K562 (cell line): ENCODE data around the gene DARS2. TPM values are rescaled to one million over a fixed set of nuclear protein-coding genes. Genes with fewer than 3 reads are reported as not detected.

ENCODE experiments used
- KHSRP ChIP-seq: fragments of 450-650 bp; IDR thresholded peaks from 2 replicates; pipeline ENCODE4 v1.6.1; 2017
- MYNN ChIP-seq, 2 experiments: sonication (generic); formaldehyde crosslinking in 1 of 2; IDR thresholded peaks; 2 replicates each; pipeline versions ENCODE4 v1.5.0 to v1.6.1; 2016 to 2020; ENCODE audit warnings: antibody characterized with exemption in 1 of 2, missing genetic modification reagents in 1 of 2
- STAG1 ChIP-seq: sonication (generic); formaldehyde crosslinking; IDR thresholded peaks from 2 replicates; pipeline ENCODE4 v1.5.0; 2020; ENCODE audit warnings: missing genetic modification reagents, borderline replicate concordance
- TOE1 ChIP-seq, 2 experiments: fragments of 450-650 bp in 1 of 2; sonication (generic) in 1 of 2; formaldehyde crosslinking in 1 of 2; IDR thresholded peaks; 2 replicates each; pipeline versions ENCODE4 v1.7.1 to v1.8.0; 2016 to 2022; ENCODE audit warnings: borderline replicate concordance in 2 of 2, mild to moderate bottlenecking in 2 of 2, antibody characterized with exemption in 1 of 2, inconsistent platforms in 1 of 2, low read depth in 1 of 2, missing genetic modification reagents in 1 of 2, moderate library complexity in 1 of 2
- ZEB2 ChIP-seq: fragments of 450-650 bp; IDR thresholded peaks from 2 replicates; pipeline ENCODE4 v1.6.1; 2016
- polyA plus RNA-seq, 8 experiments: library from polyadenylated mRNA; depleted of rRNA in 4 of 8; stranded (reverse) in 5 of 8; unstranded in 3 of 8; fragments of >200 nt; fragmentation: Nextera tagmentation in 2 of 8; fragmentation: Illumina TruSeq in 1 of 8; extraction: Ambion mirVana in 2 of 8; extraction: Trizol in 1 of 8; gene quantifications; 2 replicates each; pipeline versions ENCODE4 v1.2.1 to v1.2.3, GENCODE V29; 2011 to 2014; ENCODE audit warnings: inconsistent platforms in 1 of 8, missing spikeins in 1 of 8
- total RNA-seq, 7 experiments: library from RNA; depleted of rRNA in 6 of 7; stranded (reverse); fragments of >200 nt in 6 of 7; fragmentation: Illumina TruSeq in 2 of 7; extraction: Trizol in 2 of 7; gene quantifications; 2 replicates each; pipeline versions ENCODE4 v1.2.1 to v1.2.3, GENCODE V29; 2011 to 2021; ENCODE audit warnings: low replicate concordance in 1 of 7
- TF ChIP-seq, protein P1 (sequence below): fragments of 200-800 bp; sonication (Bioruptor generic); IDR thresholded peaks from 2 replicates; pipeline ENCODE4 v1.6.1; 2016; ENCODE audit warnings: missing genetic modification characterization, missing compliant biosample characterization
- TF ChIP-seq, protein P2 (sequence below): fragments of 250-450 bp; sonication (Bioruptor Pico); IDR thresholded peaks from 2 replicates; pipeline ENCODE4 v1.5.0; 2021
- TF ChIP-seq, protein P3 (sequence below): fragments of 200-600 bp; sonication (generic); IDR thresholded peaks from one replicate; pipeline ENCODE4 v1.6.1; 2012; ENCODE audit warnings: mild to moderate bottlenecking, low read depth, low read length, inconsistent platforms

DARS2 gene
- total and polyA plus RNA-seq, 9 of the 15 experiments (the other 6 are each of a cell fraction or from before 2014, with no cell fraction given), result 36.4 to 96.7 (median 68.6) TPM

DNA sequence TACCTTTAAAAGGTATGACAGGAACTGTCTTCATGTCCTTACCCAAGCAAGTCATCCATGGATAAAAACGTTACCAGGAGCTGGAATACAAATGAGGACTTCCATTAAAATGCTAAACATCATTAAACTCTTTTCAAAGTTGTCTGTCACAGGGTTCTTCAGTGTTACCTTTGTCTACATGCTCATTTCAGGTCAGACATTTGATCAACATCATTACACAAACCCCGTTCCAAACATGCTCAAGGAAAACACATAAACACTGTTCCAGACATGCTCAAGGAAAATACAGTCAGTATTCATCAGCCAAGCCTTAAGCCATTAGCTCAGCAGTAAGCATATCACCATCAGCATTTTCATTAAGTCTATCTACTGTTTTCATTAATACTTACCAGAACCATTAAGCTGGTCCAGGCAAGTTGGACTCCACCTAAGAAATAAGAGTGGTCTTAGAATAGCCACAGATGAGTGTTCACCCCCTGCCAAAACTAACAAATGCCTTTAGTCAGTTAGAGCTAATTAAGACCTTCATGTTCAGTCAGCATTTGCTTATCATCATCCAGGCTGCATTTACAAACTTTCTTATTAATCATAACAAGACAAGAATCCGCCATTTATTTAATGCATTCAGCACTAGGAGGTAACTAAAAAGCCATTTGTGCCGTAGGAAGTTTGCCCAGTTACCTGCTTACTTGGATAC is 41.1 kb downstream of the DARS2 start (continued):
- TF ChIP-seq, protein P1, sequence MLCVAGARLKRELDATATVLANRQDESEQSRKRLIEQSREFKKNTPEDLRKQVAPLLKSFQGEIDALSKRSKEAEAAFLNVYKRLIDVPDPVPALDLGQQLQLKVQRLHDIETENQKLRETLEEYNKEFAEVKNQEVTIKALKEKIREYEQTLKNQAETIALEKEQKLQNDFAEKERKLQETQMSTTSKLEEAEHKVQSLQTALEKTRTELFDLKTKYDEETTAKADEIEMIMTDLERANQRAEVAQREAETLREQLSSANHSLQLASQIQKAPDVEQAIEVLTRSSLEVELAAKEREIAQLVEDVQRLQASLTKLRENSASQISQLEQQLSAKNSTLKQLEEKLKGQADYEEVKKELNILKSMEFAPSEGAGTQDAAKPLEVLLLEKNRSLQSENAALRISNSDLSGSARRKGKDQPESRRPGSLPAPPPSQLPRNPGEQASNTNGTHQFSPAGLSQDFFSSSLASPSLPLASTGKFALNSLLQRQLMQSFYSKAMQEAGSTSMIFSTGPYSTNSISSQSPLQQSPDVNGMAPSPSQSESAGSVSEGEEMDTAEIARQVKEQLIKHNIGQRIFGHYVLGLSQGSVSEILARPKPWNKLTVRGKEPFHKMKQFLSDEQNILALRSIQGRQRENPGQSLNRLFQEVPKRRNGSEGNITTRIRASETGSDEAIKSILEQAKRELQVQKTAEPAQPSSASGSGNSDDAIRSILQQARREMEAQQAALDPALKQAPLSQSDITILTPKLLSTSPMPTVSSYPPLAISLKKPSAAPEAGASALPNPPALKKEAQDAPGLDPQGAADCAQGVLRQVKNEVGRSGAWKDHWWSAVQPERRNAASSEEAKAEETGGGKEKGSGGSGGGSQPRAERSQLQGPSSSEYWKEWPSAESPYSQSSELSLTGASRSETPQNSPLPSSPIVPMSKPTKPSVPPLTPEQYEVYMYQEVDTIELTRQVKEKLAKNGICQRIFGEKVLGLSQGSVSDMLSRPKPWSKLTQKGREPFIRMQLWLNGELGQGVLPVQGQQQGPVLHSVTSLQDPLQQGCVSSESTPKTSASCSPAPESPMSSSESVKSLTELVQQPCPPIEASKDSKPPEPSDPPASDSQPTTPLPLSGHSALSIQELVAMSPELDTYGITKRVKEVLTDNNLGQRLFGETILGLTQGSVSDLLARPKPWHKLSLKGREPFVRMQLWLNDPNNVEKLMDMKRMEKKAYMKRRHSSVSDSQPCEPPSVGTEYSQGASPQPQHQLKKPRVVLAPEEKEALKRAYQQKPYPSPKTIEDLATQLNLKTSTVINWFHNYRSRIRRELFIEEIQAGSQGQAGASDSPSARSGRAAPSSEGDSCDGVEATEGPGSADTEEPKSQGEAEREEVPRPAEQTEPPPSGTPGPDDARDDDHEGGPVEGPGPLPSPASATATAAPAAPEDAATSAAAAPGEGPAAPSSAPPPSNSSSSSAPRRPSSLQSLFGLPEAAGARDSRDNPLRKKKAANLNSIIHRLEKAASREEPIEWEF, result no peak
- TF ChIP-seq TOE1 (IDR thresholded peaks at IDR 0.05; ENCODE audit: borderline replicate concordance) (no peak), TOE1 (CRISPR knock-in tag; IDR thresholded peaks at IDR 0.05; ENCODE audit: borderline replicate concordance, low read depth) (0 out of 2 replicates have a peak, but pooled peaks have one; percentile 40), STAG1 (no peak), KHSRP (no peak), MYNN (IDR thresholded peaks at IDR 0.05) (no peak), MYNN (CRISPR knock-in tag; IDR thresholded peaks at IDR 0.05) (no peak), ZEB2 (no peak)
- TF ChIP-seq, protein P2, sequence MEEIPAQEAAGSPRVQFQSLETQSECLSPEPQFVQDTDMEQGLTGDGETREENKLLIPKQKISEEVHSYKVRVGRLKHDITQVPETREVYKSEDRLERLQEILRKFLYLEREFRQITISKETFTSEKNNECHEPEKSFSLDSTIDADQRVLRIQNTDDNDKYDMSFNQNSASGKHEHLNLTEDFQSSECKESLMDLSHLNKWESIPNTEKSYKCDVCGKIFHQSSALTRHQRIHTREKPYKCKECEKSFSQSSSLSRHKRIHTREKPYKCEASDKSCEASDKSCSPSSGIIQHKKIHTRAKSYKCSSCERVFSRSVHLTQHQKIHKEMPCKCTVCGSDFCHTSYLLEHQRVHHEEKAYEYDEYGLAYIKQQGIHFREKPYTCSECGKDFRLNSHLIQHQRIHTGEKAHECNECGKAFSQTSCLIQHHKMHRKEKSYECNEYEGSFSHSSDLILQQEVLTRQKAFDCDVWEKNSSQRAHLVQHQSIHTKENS (CRISPR knock-in tag), result no peak
- TF ChIP-seq, protein P3, sequence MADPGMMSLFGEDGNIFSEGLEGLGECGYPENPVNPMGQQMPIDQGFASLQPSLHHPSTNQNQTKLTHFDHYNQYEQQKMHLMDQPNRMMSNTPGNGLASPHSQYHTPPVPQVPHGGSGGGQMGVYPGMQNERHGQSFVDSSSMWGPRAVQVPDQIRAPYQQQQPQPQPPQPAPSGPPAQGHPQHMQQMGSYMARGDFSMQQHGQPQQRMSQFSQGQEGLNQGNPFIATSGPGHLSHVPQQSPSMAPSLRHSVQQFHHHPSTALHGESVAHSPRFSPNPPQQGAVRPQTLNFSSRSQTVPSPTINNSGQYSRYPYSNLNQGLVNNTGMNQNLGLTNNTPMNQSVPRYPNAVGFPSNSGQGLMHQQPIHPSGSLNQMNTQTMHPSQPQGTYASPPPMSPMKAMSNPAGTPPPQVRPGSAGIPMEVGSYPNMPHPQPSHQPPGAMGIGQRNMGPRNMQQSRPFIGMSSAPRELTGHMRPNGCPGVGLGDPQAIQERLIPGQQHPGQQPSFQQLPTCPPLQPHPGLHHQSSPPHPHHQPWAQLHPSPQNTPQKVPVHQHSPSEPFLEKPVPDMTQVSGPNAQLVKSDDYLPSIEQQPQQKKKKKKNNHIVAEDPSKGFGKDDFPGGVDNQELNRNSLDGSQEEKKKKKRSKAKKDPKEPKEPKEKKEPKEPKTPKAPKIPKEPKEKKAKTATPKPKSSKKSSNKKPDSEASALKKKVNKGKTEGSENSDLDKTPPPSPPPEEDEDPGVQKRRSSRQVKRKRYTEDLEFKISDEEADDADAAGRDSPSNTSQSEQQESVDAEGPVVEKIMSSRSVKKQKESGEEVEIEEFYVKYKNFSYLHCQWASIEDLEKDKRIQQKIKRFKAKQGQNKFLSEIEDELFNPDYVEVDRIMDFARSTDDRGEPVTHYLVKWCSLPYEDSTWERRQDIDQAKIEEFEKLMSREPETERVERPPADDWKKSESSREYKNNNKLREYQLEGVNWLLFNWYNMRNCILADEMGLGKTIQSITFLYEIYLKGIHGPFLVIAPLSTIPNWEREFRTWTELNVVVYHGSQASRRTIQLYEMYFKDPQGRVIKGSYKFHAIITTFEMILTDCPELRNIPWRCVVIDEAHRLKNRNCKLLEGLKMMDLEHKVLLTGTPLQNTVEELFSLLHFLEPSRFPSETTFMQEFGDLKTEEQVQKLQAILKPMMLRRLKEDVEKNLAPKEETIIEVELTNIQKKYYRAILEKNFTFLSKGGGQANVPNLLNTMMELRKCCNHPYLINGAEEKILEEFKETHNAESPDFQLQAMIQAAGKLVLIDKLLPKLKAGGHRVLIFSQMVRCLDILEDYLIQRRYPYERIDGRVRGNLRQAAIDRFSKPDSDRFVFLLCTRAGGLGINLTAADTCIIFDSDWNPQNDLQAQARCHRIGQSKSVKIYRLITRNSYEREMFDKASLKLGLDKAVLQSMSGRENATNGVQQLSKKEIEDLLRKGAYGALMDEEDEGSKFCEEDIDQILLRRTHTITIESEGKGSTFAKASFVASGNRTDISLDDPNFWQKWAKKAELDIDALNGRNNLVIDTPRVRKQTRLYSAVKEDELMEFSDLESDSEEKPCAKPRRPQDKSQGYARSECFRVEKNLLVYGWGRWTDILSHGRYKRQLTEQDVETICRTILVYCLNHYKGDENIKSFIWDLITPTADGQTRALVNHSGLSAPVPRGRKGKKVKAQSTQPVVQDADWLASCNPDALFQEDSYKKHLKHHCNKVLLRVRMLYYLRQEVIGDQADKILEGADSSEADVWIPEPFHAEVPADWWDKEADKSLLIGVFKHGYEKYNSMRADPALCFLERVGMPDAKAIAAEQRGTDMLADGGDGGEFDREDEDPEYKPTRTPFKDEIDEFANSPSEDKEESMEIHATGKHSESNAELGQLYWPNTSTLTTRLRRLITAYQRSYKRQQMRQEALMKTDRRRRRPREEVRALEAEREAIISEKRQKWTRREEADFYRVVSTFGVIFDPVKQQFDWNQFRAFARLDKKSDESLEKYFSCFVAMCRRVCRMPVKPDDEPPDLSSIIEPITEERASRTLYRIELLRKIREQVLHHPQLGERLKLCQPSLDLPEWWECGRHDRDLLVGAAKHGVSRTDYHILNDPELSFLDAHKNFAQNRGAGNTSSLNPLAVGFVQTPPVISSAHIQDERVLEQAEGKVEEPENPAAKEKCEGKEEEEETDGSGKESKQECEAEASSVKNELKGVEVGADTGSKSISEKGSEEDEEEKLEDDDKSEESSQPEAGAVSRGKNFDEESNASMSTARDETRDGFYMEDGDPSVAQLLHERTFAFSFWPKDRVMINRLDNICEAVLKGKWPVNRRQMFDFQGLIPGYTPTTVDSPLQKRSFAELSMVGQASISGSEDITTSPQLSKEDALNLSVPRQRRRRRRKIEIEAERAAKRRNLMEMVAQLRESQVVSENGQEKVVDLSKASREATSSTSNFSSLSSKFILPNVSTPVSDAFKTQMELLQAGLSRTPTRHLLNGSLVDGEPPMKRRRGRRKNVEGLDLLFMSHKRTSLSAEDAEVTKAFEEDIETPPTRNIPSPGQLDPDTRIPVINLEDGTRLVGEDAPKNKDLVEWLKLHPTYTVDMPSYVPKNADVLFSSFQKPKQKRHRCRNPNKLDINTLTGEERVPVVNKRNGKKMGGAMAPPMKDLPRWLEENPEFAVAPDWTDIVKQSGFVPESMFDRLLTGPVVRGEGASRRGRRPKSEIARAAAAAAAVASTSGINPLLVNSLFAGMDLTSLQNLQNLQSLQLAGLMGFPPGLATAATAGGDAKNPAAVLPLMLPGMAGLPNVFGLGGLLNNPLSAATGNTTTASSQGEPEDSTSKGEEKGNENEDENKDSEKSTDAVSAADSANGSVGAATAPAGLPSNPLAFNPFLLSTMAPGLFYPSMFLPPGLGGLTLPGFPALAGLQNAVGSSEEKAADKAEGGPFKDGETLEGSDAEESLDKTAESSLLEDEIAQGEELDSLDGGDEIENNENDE, result peak; percentile 51
